H9 (cell line): ENCODE measurements around the gene GRIK4. TPM values are rescaled to one million over a fixed set of nuclear protein-coding genes. Genes with fewer than 3 reads are reported as not detected.

Experiments
- DNase-seq: peaks from one replicate; pipeline ENCODE4 v3.0.0-alpha.2; 2017
- H2AFZ ChIP-seq: one replicate; pipeline ENCODE4 v1.6.1; 2013; ENCODE audit warnings: mild to moderate bottlenecking, low read length, control low read depth, moderate library complexity
- H2AK5ac ChIP-seq: 2 replicates; pipeline ENCODE4 v1.6.1; 2013; ENCODE audit warnings: low read length, control low read depth, mixed read lengths; ENCODE audit not compliant: insufficient read length
- H2BK120ac ChIP-seq: one replicate; pipeline ENCODE4 v1.6.1; 2013; ENCODE audit warnings: low read depth, mild to moderate bottlenecking, low read length, control low read depth, inconsistent platforms; ENCODE audit not compliant: poor library complexity, severe bottlenecking
- H2BK12ac ChIP-seq: 2 replicates; pipeline ENCODE4 v1.6.1; 2013; ENCODE audit warnings: low read length, control low read depth, mixed read lengths, low read depth; ENCODE audit not compliant: insufficient read length
- H2BK15ac ChIP-seq: 2 replicates; pipeline ENCODE4 v1.6.1; 2013; ENCODE audit warnings: low read depth, low read length, control low read depth
- H2BK20ac ChIP-seq: one replicate; pipeline ENCODE4 v1.6.1; 2013; ENCODE audit warnings: low read depth, mild to moderate bottlenecking, low read length, control low read depth, inconsistent platforms; ENCODE audit not compliant: poor library complexity, severe bottlenecking
- H2BK5ac ChIP-seq: 2 replicates; pipeline ENCODE4 v1.6.1; 2013; ENCODE audit warnings: low read length, control low read depth, mixed read lengths; ENCODE audit not compliant: insufficient read length
- H3K14ac ChIP-seq: 2 replicates; pipeline ENCODE4 v1.6.1; 2013; ENCODE audit warnings: low read length, control low read depth; ENCODE audit not compliant: insufficient read depth
- H3K18ac ChIP-seq: 2 replicates; pipeline ENCODE4 v1.6.1; 2013; ENCODE audit warnings: low read depth, mild to moderate bottlenecking, mixed read lengths, low read length, control low read depth; ENCODE audit not compliant: insufficient read length
- H3K23ac ChIP-seq: 2 replicates; pipeline ENCODE4 v1.6.1; 2013; ENCODE audit warnings: low read length, control low read depth, mixed read lengths, low read depth; ENCODE audit not compliant: insufficient read length
- H3K23me2 ChIP-seq: 2 replicates; pipeline ENCODE4 v1.6.1; 2013; ENCODE audit warnings: low read depth, mild to moderate bottlenecking, mixed read lengths, low read length, control low read depth; ENCODE audit not compliant: insufficient read length, poor library complexity, severe bottlenecking
- H3K27ac ChIP-seq: 2 replicates; pipeline ENCODE4 v1.5.1; 2013; ENCODE audit warnings: low read length, control low read depth, mixed read lengths, low read depth; ENCODE audit not compliant: insufficient read length
- H3K27me3 ChIP-seq: 2 replicates; pipeline ENCODE4 v1.6.1; 2013; ENCODE audit warnings: low read length, control low read depth, inconsistent platforms; ENCODE audit not compliant: insufficient read depth
- H3K4ac ChIP-seq: 2 replicates; pipeline ENCODE4 v1.6.1; 2013; ENCODE audit warnings: low read depth, mild to moderate bottlenecking, control low read depth, inconsistent platforms, low read length, moderate library complexity
- H3K4me1 ChIP-seq: 2 replicates; pipeline ENCODE4 v1.6.1; 2013; ENCODE audit warnings: low read length, control low read depth, inconsistent platforms; ENCODE audit not compliant: insufficient read depth
- H3K4me2 ChIP-seq: 2 replicates; pipeline ENCODE4 v1.6.1; 2013; ENCODE audit warnings: low read length, control low read depth, mixed read lengths; ENCODE audit not compliant: insufficient read length, insufficient read depth
- H3K56ac ChIP-seq: 2 replicates; pipeline ENCODE4 v1.6.1; 2013; ENCODE audit warnings: low read depth, mild to moderate bottlenecking, mixed read lengths, low read length, control low read depth; ENCODE audit not compliant: insufficient read length
- H3K79me1 ChIP-seq: 2 replicates; pipeline ENCODE4 v1.6.1; 2013; ENCODE audit warnings: low read depth, mild to moderate bottlenecking, moderate library complexity, low read length, control low read depth, inconsistent platforms; ENCODE audit not compliant: insufficient read depth, poor library complexity, severe bottlenecking
- H3K79me2 ChIP-seq: 2 replicates; pipeline ENCODE4 v1.6.1; 2013; ENCODE audit warnings: low read length, control low read depth, inconsistent platforms; ENCODE audit not compliant: insufficient read depth
- H3K9ac ChIP-seq: 2 replicates; pipeline ENCODE4 v1.6.1; 2013; ENCODE audit warnings: low read length, control low read depth, mixed read lengths; ENCODE audit not compliant: insufficient read length; ENCODE audit errors: extremely low read depth
- H3K9me3 ChIP-seq: one replicate; pipeline ENCODE4 v1.6.1; 2013; ENCODE audit warnings: low read depth, low read length, inconsistent platforms; ENCODE audit not compliant: control insufficient read depth
- H3T11ph ChIP-seq: one replicate; pipeline ENCODE4 v1.6.1; 2013; ENCODE audit warnings: mild to moderate bottlenecking, low read length, control low read depth, inconsistent platforms
- H4K20me1 ChIP-seq: one replicate; pipeline ENCODE4 v1.6.1; 2013; ENCODE audit not compliant: control insufficient read depth, insufficient read length, insufficient read depth
- H4K5ac ChIP-seq: 2 replicates; pipeline ENCODE4 v1.6.1; 2013; ENCODE audit warnings: low read depth, mild to moderate bottlenecking, mixed read lengths, low read length, control low read depth; ENCODE audit not compliant: insufficient read length
- H4K8ac ChIP-seq: replicated peaks from 2 replicates; pipeline ENCODE4 v1.6.1; 2013; ENCODE audit warnings: low read length, control low read depth, mixed read lengths, low read depth; ENCODE audit not compliant: insufficient read length
- H4K91ac ChIP-seq: 2 replicates; pipeline ENCODE4 v1.6.1; 2013; ENCODE audit warnings: low read depth, mild to moderate bottlenecking, moderate library complexity, mixed read lengths, low read length, control low read depth; ENCODE audit not compliant: insufficient read length
- H3K27ac Mint-ChIP-seq, 3 experiments: 2 replicates in 2 of 3; 3 replicates in 1 of 3; pipeline ENCODE4 v1.8.0; 2020 to 2021; ENCODE audit warnings: mixed read lengths in 3 of 3, mild to moderate bottlenecking in 1 of 3, moderate library complexity in 1 of 3
- H3K27me3 Mint-ChIP-seq: 2 replicates; pipeline ENCODE4 v1.8.0; 2021; ENCODE audit warnings: low read depth, mild to moderate bottlenecking, moderate library complexity, mixed read lengths
- H3K36me3 Mint-ChIP-seq, 3 experiments: 2 replicates in 2 of 3; 3 replicates in 1 of 3; pipeline ENCODE4 v1.8.0; 2020 to 2021; ENCODE audit warnings: low read depth in 3 of 3, mixed read lengths in 3 of 3; ENCODE audit not compliant: insufficient read depth in 1 of 3
- H3K4me1 Mint-ChIP-seq, 2 experiments: 2 replicates each; pipeline ENCODE4 v1.8.0; 2020; ENCODE audit warnings: mixed read lengths in 2 of 2
- H3K4me3 Mint-ChIP-seq, 2 experiments: 2 replicates in 1 of 2; 3 replicates in 1 of 2; pipeline ENCODE4 v1.8.0; 2020 to 2021; ENCODE audit warnings: mild to moderate bottlenecking in 2 of 2, mixed read lengths in 2 of 2, moderate library complexity in 1 of 2
- H3K9me3 Mint-ChIP-seq, 2 experiments: 2 replicates in 1 of 2; 3 replicates in 1 of 2; pipeline ENCODE4 v1.8.0; 2020; ENCODE audit warnings: mild to moderate bottlenecking in 2 of 2, mixed read lengths in 2 of 2, moderate library complexity in 1 of 2
- CTCF ChIP-seq: fragments of 200-600 bp; sonication (generic); conservative IDR thresholded peaks from 3 replicates; pipeline ENCODE4 v1.8.0; 2021; ENCODE audit warnings: antibody characterized with exemption, mild to moderate bottlenecking
- WGBS: extraction: QIAGEN DNeasy Blood & Tissue Kit; methylation state at CpG from one replicate; pipeline ENCODE4 v1.1.7; 2013; ENCODE audit warnings: missing lambda C conversion rate, low lambda C conversion rate, mixed read lengths; ENCODE audit not compliant: insufficient read length; ENCODE audit errors: extremely low coverage; 5-methylcytosine and 5-hydroxymethylcytosine counted together
- total RNA-seq: library from RNA; stranded (reverse); gene quantifications from 2 replicates; pipeline ENCODE4 v1.2.1, GENCODE V29; 2021

Gene GRIK4
- total RNA-seq, 1 experiment from 2014 or later, result 2.3 TPM

- 0 out of 2 replicates have a peak, but pooled peaks cover 2% of the 10 kb centered on the region for H3K27me3 Mint-ChIP-seq
- Histone ChIP-seq H3K56ac (no peak overlapping the region), H3K79me2 (no peaks in the 10 kb centered on the region), H2AFZ (no peak overlapping the region), H3K79me1 (no peaks in the 10 kb centered on the region), H3K27ac (no peak overlapping the region), H4K91ac (no peak overlapping the region), H2BK120ac (no peak overlapping the region), H3K9ac (no peak overlapping the region), H3K9me3 (no peaks in the 10 kb centered on the region), H2BK12ac (no peak overlapping the region), H2AK5ac (no peak overlapping the region), H2BK20ac (no peak overlapping the region), H2BK5ac (no peak overlapping the region), H3T11ph (no peak overlapping the region), H2BK15ac (no peak overlapping the region), H3K14ac (no peak overlapping the region), H3K18ac (no peak overlapping the region), H3K4ac (no peak overlapping the region), H3K4me1 (no peaks in the 10 kb centered on the region; the same call in 1 of the 2 replicates), H4K5ac (no peak overlapping the region), H3K27me3 (no peaks in the 10 kb centered on the region; the same call in 1 of the 2 replicates), H4K8ac (no peak overlapping the region), H4K20me1 (no peaks in the 10 kb centered on the region), H3K23me2 (no peaks in the 10 kb centered on the region), H3K4me2 (no peak overlapping the region), H3K23ac (no peak overlapping the region)
- peaks cover 9 to 10% of the 10 kb centered on the region in 2 experiments; a peak in 3 of 4 replicates for H3K4me1 Mint-ChIP-seq
- DNase-seq, result no peak
- TF ChIP-seq CTCF, result no peak
- H3K4me3 Mint-ChIP-seq, result no peak overlapping the region
- WGBS, result no CpG with 5 or more reads among the region's 5 CpGs
- H3K9me3 Mint-ChIP-seq, result no peaks in the 10 kb centered on the region
- no peaks in the 10 kb centered on the region for H3K36me3 Mint-ChIP-seq
- H3K27ac Mint-ChIP-seq, result no peak overlapping the region
Measured at GRCh38 chr11:120854988-120855387, 343.4 kb downstream of the GRIK4 start.
